ENCODE data around the gene CYTH1.

CYTH1 gene

DNA sequence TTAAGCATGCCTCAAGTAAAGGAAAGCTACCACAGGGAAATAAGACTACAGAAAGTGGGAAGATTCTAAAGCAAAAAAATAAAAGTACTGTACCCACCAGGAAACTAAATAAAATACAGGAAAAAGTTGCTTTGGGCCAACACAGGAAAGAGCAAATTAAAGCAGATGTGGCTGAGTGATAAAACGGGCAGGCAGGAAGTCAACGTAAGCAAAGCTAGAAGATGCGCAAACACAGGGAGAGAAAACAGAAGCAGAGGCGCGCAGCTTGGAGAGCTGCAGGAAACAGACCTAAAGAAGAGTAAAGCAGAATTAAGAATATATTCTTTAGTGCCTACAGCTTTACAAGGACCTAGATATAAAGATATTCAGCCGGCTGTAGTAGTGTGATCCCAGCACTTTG is 36.9 kb upstream of the CYTH1 start:
- TF ChIP-seq ZNF274 (IDR thresholded peaks at IDR 0.05; ENCODE audit: low read depth, low read length) = no peak
- H3K4me3 ChIP-seq (ENCODE audit: low read length) = no peak overlapping the region

DNA sequence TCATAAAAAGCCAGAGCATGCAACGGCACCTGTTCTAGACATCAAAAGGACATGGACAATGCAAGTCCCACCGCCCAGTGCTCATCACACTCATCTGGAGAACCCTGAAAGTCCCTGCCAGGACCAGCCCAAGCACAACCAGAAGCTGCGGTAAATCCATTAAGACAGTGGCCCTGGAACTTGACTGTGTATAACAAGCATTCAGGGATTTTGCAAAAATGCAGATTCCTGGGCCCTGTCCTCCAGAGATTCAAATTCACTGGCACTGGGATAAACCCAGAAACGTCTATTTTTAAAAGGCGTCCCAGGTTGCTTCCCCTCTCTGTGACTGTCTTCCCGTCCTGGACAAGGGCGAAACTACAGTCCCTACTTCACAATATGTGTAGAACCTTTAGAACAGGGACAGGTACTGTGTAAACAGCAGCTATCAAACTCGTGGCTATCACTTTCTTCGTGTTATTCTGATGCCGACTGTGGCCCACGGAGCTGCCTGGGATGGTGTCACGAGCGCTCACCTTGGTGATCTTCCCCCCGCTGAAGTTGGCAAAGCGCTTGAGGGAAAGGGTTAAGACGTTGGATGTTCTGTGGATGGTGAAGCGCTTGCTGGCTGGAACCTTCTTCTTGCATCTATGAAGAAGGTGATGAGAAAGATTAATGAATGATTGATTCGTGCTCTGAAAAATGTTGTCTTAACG is 36.2 kb upstream of the CYTH1 start:
- H3K4me3 ChIP-seq (ENCODE audit: low read length) = no peak overlapping the region
- no peak for TF ChIP-seq ZNF274 (IDR thresholded peaks at IDR 0.05; ENCODE audit: low read depth, low read length)

DNA sequence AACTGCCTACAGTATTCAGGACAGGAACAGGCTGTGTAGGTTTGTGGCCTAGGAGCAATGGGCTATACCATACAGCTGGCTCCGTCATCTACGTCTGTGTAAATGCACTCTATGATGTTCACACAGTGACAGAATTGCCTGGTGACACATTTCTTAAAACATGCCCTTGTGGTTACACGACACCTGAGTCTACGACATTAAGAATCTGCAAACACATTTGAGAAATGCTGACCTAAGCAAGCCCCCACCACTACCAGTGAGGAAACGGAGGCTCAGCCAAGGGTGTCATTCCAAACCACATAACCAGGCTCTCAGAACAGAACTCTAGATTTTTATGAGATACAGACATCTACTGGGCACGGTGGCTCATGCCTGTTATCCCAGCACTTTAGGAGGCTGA is 35.0 kb upstream of the CYTH1 start:
- no peak for TF ChIP-seq ZNF274 (IDR thresholded peaks at IDR 0.05; ENCODE audit: low read depth, low read length)
- no peak overlapping the region for H3K4me3 ChIP-seq (ENCODE audit: low read length)

DNA sequence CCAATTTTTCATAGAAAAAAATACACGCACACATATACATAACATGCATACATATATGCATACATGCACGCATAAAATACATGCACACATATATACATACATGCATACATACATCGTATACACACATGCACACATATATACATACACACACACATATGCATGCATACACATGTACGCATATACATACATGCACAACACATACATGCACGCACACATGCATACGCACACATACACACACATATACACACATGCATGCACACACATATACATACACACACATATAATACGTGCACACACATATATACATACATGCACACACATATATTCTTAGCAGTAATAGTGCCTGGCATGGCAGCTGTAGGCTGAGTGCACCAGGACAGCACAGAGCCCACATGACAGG is 33.6 kb upstream of the CYTH1 start:
- no peak for TF ChIP-seq ZNF274 (IDR thresholded peaks at IDR 0.05; ENCODE audit: low read depth, low read length)
- no peak overlapping the region for H3K4me3 ChIP-seq (ENCODE audit: low read length)

DNA sequence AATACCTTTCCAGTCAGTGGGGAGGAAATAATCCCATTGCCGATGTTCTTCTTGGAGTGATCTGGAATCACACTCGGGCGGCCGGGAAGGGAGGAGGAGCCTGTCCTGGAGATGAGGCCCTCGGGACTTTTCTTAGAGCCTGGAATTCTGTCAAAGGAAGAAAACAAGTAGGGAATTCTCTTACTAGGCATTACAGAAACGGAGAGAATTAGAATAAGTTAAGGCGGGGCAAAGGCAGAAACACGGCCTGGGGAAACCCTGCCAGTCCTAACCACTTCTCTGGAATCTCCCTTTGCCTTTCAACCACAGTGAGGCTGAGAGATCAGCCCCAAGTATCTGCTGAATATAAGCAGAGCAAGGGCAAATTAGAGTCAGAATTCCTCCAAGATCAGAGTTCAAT is 30.8 kb upstream of the CYTH1 start:
- no peak for TF ChIP-seq ZNF274 (IDR thresholded peaks at IDR 0.05; ENCODE audit: low read depth, low read length)
- no peak overlapping the region for H3K4me3 ChIP-seq (ENCODE audit: low read length)

DNA sequence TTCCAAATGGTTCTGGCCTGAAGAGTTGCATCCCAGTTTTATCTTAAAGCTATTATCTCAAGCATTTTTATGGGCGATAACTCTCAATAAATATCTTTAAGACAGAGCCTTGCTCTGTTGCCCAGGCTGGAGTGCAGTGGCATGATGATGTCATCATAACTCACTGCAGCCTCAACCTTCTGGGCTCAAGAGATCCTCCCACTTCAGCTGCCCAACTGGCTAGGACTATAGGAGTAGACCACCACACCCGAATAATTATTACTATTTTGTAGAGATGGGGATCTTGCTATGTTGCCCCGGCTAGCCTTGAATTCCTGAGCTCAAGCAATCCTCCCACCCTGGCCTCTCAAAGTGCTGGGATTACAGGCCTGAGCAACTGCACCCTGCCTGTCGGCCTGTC is 26.1 kb upstream of the CYTH1 start:
- no peak overlapping the region for H3K4me3 ChIP-seq (ENCODE audit: low read length)

DNA sequence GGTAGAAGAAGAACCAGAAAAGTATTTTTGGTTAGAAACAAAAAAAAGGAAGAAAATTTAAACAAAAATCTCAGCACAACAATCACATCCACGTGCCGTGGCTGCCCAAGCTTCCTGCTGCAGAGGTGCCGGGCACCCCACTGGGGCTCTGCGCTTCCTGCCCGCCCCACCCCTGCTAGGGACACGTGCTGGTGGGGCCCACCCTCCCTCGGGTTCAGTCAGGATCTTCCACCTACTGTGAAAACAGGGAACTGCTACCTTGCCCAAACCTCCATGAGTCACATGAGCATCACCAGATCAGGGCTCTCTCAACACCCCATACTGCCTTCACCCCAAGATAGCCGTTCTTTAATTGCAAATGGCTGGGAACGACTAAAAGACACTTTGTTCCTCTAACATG is 24.4 kb upstream of the CYTH1 start:
- no peak overlapping the region for H3K4me3 ChIP-seq (ENCODE audit: low read length)
- TF ChIP-seq ZNF274 (IDR thresholded peaks at IDR 0.05; ENCODE audit: low read depth, low read length) = no peak

More for the DNA sequence above, 26.1 kb upstream of the CYTH1 start:
- TF ChIP-seq ZNF274 (IDR thresholded peaks at IDR 0.05; ENCODE audit: low read depth, low read length) = no peak

DNA sequence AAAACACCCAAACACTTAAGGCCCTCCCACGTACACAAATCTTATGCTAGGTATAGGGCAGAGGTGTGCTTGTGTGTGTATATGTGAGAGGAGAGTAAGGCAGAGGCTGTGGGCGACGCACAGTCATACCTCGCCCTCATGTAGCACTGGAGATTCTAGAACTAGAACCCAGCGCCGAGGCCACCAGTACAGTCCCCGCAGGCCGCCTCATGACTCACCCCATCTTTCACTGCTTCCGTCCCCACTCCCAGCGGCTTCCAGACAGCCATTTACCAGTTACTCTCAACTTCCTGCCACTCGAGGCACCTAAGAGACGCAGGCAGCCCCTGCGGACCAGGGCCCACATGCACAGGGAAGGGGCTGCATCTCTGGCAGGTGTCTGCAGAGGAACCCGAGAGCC is 23.2 kb upstream of the CYTH1 start:
- no peak for TF ChIP-seq ZNF274 (IDR thresholded peaks at IDR 0.05; ENCODE audit: low read depth, low read length)
- no peak overlapping the region for H3K4me3 ChIP-seq (ENCODE audit: low read length)

DNA sequence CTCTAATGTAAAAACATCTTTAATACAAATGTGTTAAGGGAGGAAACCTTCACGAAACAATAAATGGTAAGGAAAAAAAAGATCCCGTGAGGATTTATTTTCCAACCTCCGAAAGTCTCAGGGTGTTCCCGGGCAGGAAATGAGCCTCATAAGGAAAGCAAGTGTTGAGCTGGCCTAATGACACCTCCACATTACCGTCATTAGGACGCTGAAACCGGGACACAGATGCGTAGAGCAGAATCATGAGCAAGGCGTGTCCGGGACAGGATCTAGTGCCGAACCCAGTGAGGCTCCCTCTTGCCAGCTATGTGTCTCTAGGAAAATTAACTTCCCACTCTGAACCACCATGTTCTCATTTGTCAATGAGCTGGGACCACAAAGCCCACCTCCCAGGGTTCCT is 22.7 kb upstream of the CYTH1 start:
- no peak for TF ChIP-seq ZNF274 (IDR thresholded peaks at IDR 0.05; ENCODE audit: low read depth, low read length)
- no peak overlapping the region for H3K4me3 ChIP-seq (ENCODE audit: low read length)

DNA sequence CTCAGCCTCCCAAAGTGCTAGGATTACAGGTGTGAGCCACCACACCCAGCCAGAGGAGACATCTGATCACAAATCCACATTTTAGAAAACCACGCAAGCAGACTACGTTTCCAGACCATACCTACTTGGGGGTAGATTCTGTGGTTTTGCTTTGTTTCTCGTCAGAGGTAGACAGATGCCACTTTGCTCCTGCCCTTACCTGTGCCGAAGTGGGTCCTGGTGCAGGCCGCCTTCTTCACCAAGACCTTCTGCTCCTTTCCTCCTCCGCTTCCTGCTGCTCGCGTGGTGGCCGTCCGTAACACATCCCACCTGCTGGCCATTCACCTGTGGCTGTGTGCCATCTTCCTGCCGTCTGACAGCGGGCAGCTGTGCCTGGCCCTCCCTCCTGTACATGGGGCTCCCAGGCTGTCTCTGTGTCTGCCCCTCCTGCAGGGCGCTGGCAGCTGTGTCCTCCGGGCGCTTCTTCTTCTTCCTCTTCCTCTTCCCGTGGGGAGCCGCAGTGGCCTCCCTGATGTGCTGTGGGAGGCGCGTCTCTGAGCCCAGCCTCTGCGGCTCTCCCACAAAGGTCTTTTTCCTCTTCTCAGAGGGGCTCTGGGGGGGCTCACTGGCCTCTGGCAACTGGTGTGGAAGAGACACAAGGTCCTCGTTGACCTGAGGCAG is 21.2 kb upstream of the CYTH1 start:
- no peak for TF ChIP-seq ZNF274 (IDR thresholded peaks at IDR 0.05; ENCODE audit: low read depth, low read length)
- no peak overlapping the region for H3K4me3 ChIP-seq (ENCODE audit: low read length)

DNA sequence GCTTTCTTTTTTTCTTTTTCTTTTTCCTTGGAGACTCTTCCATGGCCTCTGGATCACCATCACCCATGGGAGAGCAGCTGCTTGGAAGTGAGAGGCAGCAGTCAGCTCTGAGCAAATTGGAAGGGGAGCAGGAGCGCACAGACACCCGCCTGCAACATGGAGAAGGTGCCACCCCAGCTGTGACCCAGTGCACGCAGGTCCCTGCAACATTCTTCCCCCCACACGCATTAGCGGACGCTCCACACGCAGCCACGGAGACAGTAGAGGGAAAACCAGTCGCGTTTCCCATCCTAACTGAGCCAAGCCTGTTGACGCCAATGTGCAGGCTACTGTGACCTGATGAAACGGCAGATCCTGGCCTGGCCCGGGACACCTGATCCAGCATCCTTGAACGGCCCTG is 20.4 kb upstream of the CYTH1 start:
- no peak overlapping the region for H3K4me3 ChIP-seq (ENCODE audit: low read length)
- TF ChIP-seq ZNF274 (IDR thresholded peaks at IDR 0.05; ENCODE audit: low read depth, low read length) = no peak

DNA sequence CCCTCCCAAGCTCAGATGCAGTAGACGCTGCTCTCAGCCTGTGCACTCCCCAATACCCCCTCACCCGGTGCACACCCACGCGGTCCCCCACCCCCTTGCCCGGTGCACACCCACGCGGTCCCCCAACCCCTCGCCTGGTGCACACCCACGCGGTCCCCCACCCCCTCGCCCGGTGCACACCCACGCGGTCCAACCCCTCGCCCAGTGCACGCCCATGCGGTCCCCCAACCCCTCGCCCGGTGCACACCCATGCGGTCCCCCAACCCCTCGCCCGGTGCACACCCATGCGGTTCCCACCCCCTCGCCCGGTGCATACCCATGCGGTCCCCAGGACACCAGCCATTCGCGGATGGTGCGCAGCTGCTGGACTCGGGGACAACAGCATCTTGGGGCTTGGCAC is 19.9 kb upstream of the CYTH1 start:
- no peak overlapping the region for H3K4me3 ChIP-seq (ENCODE audit: low read length)
- TF ChIP-seq ZNF274 (IDR thresholded peaks at IDR 0.05; ENCODE audit: low read depth, low read length) = no peak

DNA sequence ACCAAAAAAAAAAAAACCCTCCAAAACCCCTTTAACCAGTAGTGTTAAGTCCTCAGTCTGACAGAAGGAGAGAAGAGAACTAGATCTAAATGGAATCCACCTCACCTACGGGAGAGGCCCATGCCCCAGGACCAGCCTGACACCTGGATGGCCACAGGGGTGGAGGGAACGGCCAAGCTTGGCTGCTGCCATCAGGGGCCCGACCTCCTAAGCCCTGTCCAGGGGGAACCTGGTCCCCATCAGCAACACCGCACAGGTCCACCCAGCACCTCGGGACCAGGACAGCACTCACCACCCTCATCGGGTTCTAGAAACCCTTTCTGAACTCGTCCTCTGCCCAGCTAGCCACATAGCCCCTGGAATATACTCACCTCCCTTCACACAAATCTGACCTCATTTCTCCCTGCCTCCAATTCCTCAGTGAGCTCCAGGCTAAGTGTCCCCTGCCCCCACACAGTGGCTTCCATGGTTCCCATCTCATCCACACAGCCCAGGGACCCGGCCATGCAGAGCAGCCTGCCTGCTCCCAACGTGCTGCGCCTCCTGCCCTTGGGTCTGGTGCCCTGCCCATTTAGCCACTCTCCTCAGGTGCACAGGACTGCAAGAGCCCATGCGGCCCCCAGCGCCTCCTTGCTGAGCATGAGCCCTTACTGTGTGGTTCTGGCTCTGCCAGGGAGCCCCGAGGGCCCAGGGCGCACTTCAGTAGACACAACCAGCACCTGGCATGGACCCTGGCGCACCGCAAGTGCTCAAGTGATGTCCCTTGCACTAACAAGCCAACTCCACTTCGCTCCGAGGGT is 18.3 kb upstream of the CYTH1 start:
- H3K4me3 ChIP-seq (ENCODE audit: low read length) = no peak overlapping the region
- no peak for TF ChIP-seq ZNF274 (IDR thresholded peaks at IDR 0.05; ENCODE audit: low read depth, low read length)

DNA sequence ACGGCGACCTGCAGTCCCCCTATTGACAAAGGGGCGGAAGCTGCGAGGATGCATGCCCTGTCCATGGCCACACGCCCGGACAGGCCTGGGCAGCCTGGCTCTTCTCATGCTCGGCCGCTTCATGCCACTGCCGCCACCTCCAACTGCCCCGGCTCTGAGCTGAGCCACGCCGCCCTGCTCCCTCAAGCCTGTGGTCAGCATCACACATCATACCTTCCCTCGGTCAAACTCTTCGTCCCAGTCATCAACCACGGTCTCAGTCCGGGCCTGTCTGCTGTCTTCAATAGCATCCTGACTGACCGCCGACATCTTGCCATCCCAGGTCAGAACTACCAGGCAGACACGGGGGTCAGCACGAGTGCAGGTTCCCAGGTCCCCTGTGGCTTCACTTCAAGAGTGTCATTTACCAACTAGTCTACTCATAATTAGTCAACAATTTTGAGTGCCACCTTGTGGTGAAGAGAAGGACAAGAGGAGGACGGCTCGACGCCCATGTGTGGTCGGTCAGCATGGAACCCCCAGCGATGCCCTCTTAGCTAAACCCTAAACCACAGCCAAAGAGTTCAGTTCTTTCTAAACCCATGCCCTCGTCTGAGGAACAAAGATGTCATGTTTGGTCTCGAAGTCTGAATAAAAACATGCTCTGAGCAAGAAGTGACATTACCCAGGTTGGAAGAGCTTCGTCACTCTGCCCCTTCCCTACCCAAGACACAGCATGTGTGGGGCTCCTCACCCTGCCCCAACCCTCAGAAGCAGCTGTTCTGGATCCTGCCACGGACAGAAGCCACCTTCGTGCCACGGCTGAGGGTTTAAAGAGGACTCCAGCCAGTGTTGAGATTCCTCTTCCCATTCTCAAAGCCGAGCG is 16.9 kb upstream of the CYTH1 start:
- TF ChIP-seq ZNF274 (IDR thresholded peaks at IDR 0.05; ENCODE audit: low read depth, low read length) = no peak
- H3K4me3 ChIP-seq (ENCODE audit: low read length) = no peak overlapping the region
